ENCODE results near the gene MPZL2.
A peak's percentile ranks its signal among the peaks of the same experiment; 100 is the strongest.

Gene MPZL2

GRCh38 chr11:118216621-118217481 is 47.2 kb downstream of the MPZL2 start:
- Histone ChIP-seq H3K27ac (ENCODE audit: low read length) (no peak overlapping the region), H3K4me1 (ENCODE audit: insufficient read depth, low read length) (peaks cover 16% of the 10 kb centered on the region), H3K27me3 (ENCODE audit: insufficient read depth, low read length) (no peaks in the 10 kb centered on the region), H3K4me3 (ENCODE audit: low read length) (no peak overlapping the region), H3K36me3 (ENCODE audit: insufficient read depth, low read depth, low read length) (no peaks in the 10 kb centered on the region), H3K9me3 (ENCODE audit: insufficient read depth, low read depth, low read length) (no peaks in the 10 kb centered on the region), H3K9ac (ENCODE audit: low read depth, low read length) (no peak overlapping the region)

GRCh38 chr11:118215765-118216164 is 48.3 kb downstream of the MPZL2 start:
- Histone ChIP-seq H3K4me1 (ENCODE audit: insufficient read depth, low read length) (peaks cover 25% of the 10 kb centered on the region), H3K9me3 (ENCODE audit: insufficient read depth, low read depth, low read length) (no peaks in the 10 kb centered on the region)

GRCh38 chr11:118215262-118215661 is 48.8 kb downstream of the MPZL2 start:
- no peak overlapping the region for H3K9ac ChIP-seq (ENCODE audit: low read depth, low read length)
- no peaks in the 10 kb centered on the region for H3K36me3 ChIP-seq (ENCODE audit: insufficient read depth, low read depth, low read length)
- no peak overlapping the region for H3K27ac ChIP-seq (ENCODE audit: low read length)
- no peak overlapping the region for H3K4me3 ChIP-seq (ENCODE audit: low read length)
- peaks cover 30% of the 10 kb centered on the region for H3K4me1 ChIP-seq (ENCODE audit: insufficient read depth, low read length)
- no peaks in the 10 kb centered on the region for H3K9me3 ChIP-seq (ENCODE audit: insufficient read depth, low read depth, low read length)
- no peaks in the 10 kb centered on the region for H3K27me3 ChIP-seq (ENCODE audit: insufficient read depth, low read length)

More at GRCh38 chr11:118215765-118216164, 48.3 kb downstream of the MPZL2 start:
- Histone ChIP-seq H3K27ac (ENCODE audit: low read length) (no peak overlapping the region), H3K27me3 (ENCODE audit: insufficient read depth, low read length) (no peaks in the 10 kb centered on the region), H3K4me3 (ENCODE audit: low read length) (no peak overlapping the region), H3K36me3 (ENCODE audit: insufficient read depth, low read depth, low read length) (no peaks in the 10 kb centered on the region), H3K9ac (ENCODE audit: low read depth, low read length) (no peak overlapping the region)

- H3K4me3 ChIP-seq (ENCODE audit: low read length), result no peak overlapping the region
- H3K9ac ChIP-seq (ENCODE audit: low read depth, low read length), result no peak overlapping the region
- H3K9me3 ChIP-seq (ENCODE audit: insufficient read depth, low read depth, low read length), result no peaks in the 10 kb centered on the region
- H3K36me3 ChIP-seq (ENCODE audit: insufficient read depth, low read depth, low read length), result no peaks in the 10 kb centered on the region
- peaks cover 31% of the 10 kb centered on the region for H3K4me1 ChIP-seq (ENCODE audit: insufficient read depth, low read length)
- no peak overlapping the region for H3K27ac ChIP-seq (ENCODE audit: low read length)
- H3K27me3 ChIP-seq (ENCODE audit: insufficient read depth, low read length), result no peaks in the 10 kb centered on the region
Measured at GRCh38 chr11:118214210-118214914, 49.7 kb downstream of the MPZL2 start.

- Histone ChIP-seq H3K27ac (ENCODE audit: low read length) (no peak overlapping the region), H3K4me3 (ENCODE audit: low read length) (no peak overlapping the region), H3K27me3 (ENCODE audit: insufficient read depth, low read length) (no peaks in the 10 kb centered on the region), H3K36me3 (ENCODE audit: insufficient read depth, low read depth, low read length) (no peaks in the 10 kb centered on the region), H3K9ac (ENCODE audit: low read depth, low read length) (no peak overlapping the region), H3K9me3 (ENCODE audit: insufficient read depth, low read depth, low read length) (no peaks in the 10 kb centered on the region), H3K4me1 (ENCODE audit: insufficient read depth, low read length) (peaks cover 31% of the 10 kb centered on the region)
Measured at GRCh38 chr11:118213781-118214180, 50.3 kb downstream of the MPZL2 start.

GRCh38 chr11:118213201-118213600 is 50.9 kb downstream of the MPZL2 start:
- Histone ChIP-seq H3K27me3 (ENCODE audit: insufficient read depth, low read length) (no peaks in the 10 kb centered on the region), H3K27ac (ENCODE audit: low read length) (no peak overlapping the region), H3K4me3 (ENCODE audit: low read length) (no peak overlapping the region), H3K4me1 (ENCODE audit: insufficient read depth, low read length) (peaks cover 31% of the 10 kb centered on the region), H3K9me3 (ENCODE audit: insufficient read depth, low read depth, low read length) (no peaks in the 10 kb centered on the region), H3K9ac (ENCODE audit: low read depth, low read length) (no peak overlapping the region; the same call in 1 of the 2 replicates), H3K36me3 (ENCODE audit: insufficient read depth, low read depth, low read length) (no peaks in the 10 kb centered on the region)

- no peak overlapping the region for H3K4me3 ChIP-seq (ENCODE audit: low read length)
- no peaks in the 10 kb centered on the region for H3K9me3 ChIP-seq (ENCODE audit: insufficient read depth, low read depth, low read length)
- no peak overlapping the region; the same call in 1 of the 2 replicates for H3K9ac ChIP-seq (ENCODE audit: low read depth, low read length)
- H3K4me1 ChIP-seq (ENCODE audit: insufficient read depth, low read length), result peaks cover 31% of the 10 kb centered on the region
- no peaks in the 10 kb centered on the region for H3K36me3 ChIP-seq (ENCODE audit: insufficient read depth, low read depth, low read length)
- H3K27me3 ChIP-seq (ENCODE audit: insufficient read depth, low read length), result no peaks in the 10 kb centered on the region
- H3K27ac ChIP-seq (ENCODE audit: low read length), result no peak overlapping the region
Measured at GRCh38 chr11:118212781-118213191, 51.3 kb downstream of the MPZL2 start.

GRCh38 chr11:118212131-118212725 is 51.9 kb downstream of the MPZL2 start:
- no peaks in the 10 kb centered on the region for H3K36me3 ChIP-seq (ENCODE audit: insufficient read depth, low read depth, low read length)
- H3K9me3 ChIP-seq (ENCODE audit: insufficient read depth, low read depth, low read length), result no peaks in the 10 kb centered on the region
- no peak overlapping the region for H3K27ac ChIP-seq (ENCODE audit: low read length)
- H3K9ac ChIP-seq (ENCODE audit: low read depth, low read length), result no peak overlapping the region; the same call in 1 of the 2 replicates
- H3K27me3 ChIP-seq (ENCODE audit: insufficient read depth, low read length), result no peaks in the 10 kb centered on the region
- peaks cover 31% of the 10 kb centered on the region for H3K4me1 ChIP-seq (ENCODE audit: insufficient read depth, low read length)
- H3K4me3 ChIP-seq (ENCODE audit: low read length), result 0 out of 2 replicates have a peak overlapping the region, but pooled peaks have one; percentile 1

GRCh38 chr11:118211006-118211405 is 53.1 kb downstream of the MPZL2 start:
- no peaks in the 10 kb centered on the region for H3K36me3 ChIP-seq (ENCODE audit: insufficient read depth, low read depth, low read length)
- peak overlapping the region; percentile 40; the same call in 1 of the 2 replicates for H3K4me3 ChIP-seq (ENCODE audit: low read length)
- H3K9me3 ChIP-seq (ENCODE audit: insufficient read depth, low read depth, low read length), result no peaks in the 10 kb centered on the region
- no peak overlapping the region for H3K27ac ChIP-seq (ENCODE audit: low read length)
- H3K4me1 ChIP-seq (ENCODE audit: insufficient read depth, low read length), result peaks cover 34% of the 10 kb centered on the region
- H3K27me3 ChIP-seq (ENCODE audit: insufficient read depth, low read length), result no peaks in the 10 kb centered on the region; the same call in 1 of the 2 replicates
- H3K9ac ChIP-seq (ENCODE audit: low read depth, low read length), result peak overlapping the region; percentile 51; the same call in 1 of the 2 replicates

- Histone ChIP-seq H3K36me3 (ENCODE audit: insufficient read depth, low read depth, low read length) (no peaks in the 10 kb centered on the region), H3K27ac (ENCODE audit: low read length) (no peak overlapping the region)
Measured at GRCh38 chr11:118210323-118210722, 53.8 kb downstream of the MPZL2 start.

GRCh38 chr11:118209033-118209432 is 55.1 kb downstream of the MPZL2 start:
- Histone ChIP-seq H3K4me3 (ENCODE audit: low read length) (no peak overlapping the region), H3K27me3 (ENCODE audit: insufficient read depth, low read length) (no peaks in the 10 kb centered on the region; the same call in 1 of the 2 replicates), H3K27ac (ENCODE audit: low read length) (no peak overlapping the region), H3K9ac (ENCODE audit: low read depth, low read length) (no peak overlapping the region), H3K36me3 (ENCODE audit: insufficient read depth, low read depth, low read length) (no peaks in the 10 kb centered on the region), H3K4me1 (ENCODE audit: insufficient read depth, low read length) (peaks cover 34% of the 10 kb centered on the region), H3K9me3 (ENCODE audit: insufficient read depth, low read depth, low read length) (no peaks in the 10 kb centered on the region)

More at GRCh38 chr11:118210323-118210722, 53.8 kb downstream of the MPZL2 start:
- Histone ChIP-seq H3K27me3 (ENCODE audit: insufficient read depth, low read length) (no peaks in the 10 kb centered on the region; the same call in 1 of the 2 replicates), H3K4me1 (ENCODE audit: insufficient read depth, low read length) (peaks cover 34% of the 10 kb centered on the region), H3K9me3 (ENCODE audit: insufficient read depth, low read depth, low read length) (no peaks in the 10 kb centered on the region), H3K9ac (ENCODE audit: low read depth, low read length) (peak overlapping the region; percentile 51; the same call in 1 of the 2 replicates), H3K4me3 (ENCODE audit: low read length) (peak overlapping the region; percentile 40; the same call in 1 of the 2 replicates)

Data from iPS-20b (cell line).